ENCODE data around the gene PTOV1.

DNA sequence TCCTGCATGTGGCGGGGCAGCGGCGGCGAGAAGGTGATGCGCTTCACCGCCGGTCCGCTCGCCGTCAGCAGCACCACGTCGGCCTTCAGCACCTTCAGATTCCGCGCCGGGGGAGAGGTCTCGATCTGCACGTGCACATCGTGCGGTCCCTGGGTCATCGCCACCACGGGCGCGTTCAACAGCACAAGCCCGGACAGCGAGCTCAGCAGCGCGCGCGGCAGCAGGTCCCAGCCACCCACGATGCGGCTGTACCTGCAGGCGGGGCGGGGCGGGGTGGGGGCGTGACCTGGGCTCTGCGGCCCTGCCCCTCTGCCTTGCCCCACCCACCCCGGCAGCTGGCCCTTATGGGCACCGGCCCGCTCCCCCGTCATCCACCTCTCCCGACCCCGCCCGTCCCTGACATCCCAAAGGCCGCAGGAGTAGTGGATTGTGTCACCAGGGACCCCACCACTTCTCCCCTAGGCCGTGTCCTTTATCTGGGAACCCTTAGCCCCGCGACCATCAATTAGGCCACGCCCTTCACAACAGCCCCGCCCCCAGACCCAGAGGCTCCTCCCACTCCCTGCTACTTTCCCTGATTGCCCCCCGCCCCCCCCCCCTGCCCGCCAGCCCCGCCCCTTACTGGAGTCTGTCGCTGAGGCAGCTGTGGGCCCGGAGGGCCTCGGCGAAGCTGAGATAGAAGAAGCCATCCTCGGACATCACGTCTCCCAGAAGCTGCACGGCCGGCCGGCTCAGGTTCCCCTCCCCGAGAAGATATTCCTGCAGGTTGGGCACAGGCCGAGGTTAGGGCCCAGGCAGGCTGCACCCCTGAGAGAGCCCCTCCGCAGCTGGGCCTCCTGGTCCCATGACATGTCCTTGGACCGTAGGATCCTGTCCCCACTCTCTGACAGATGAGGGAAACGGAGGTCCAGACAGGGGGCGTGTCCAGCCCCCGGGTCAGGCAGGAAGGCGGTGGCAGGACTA lies 39.7 kb downstream of the PTOV1 start:
- TF ChIP-seq, protein P1, sequence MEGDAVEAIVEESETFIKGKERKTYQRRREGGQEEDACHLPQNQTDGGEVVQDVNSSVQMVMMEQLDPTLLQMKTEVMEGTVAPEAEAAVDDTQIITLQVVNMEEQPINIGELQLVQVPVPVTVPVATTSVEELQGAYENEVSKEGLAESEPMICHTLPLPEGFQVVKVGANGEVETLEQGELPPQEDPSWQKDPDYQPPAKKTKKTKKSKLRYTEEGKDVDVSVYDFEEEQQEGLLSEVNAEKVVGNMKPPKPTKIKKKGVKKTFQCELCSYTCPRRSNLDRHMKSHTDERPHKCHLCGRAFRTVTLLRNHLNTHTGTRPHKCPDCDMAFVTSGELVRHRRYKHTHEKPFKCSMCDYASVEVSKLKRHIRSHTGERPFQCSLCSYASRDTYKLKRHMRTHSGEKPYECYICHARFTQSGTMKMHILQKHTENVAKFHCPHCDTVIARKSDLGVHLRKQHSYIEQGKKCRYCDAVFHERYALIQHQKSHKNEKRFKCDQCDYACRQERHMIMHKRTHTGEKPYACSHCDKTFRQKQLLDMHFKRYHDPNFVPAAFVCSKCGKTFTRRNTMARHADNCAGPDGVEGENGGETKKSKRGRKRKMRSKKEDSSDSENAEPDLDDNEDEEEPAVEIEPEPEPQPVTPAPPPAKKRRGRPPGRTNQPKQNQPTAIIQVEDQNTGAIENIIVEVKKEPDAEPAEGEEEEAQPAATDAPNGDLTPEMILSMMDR (conservative IDR thresholded peaks at IDR 0.05; ENCODE audit: low read depth, low read length) = peak; percentile 10; the same call in 1 of the 2 replicates
- no peak for TF ChIP-seq EZH2 (IDR thresholded peaks at IDR 0.05; ENCODE audit: borderline replicate concordance, low read depth, low read length, poor library complexity, severe bottlenecking)
